Activated CD4-positive, alpha-beta T cell treated with anti-CD3 and anti-CD28 coated beads, Interleukin-2, amount 10 ng/mL, durations not matched to agents 24 days and 14 days (primary cell): ENCODE data around the gene PML. TPM values are rescaled to one million over a fixed set of nuclear protein-coding genes. Genes with fewer than 3 reads are reported as not detected.
"Not testable (repeated sequence)": the region's sequence is repeated elsewhere in the genome, so short reads cannot be mapped to it uniquely, and the experiment has no call there.

ENCODE experiments used
- DNase-seq: peaks from one replicate; pipeline ENCODE4 v3.0.0; 2022
- H3K27ac Mint-ChIP-seq: one replicate; pipeline ENCODE4 v1.8.0; 2022; ENCODE audit warnings: mild to moderate bottlenecking, mixed read lengths
- H3K27me3 Mint-ChIP-seq: one replicate; pipeline ENCODE4 v1.8.0; 2022; ENCODE audit warnings: mixed read lengths
- H3K36me3 Mint-ChIP-seq: one replicate; pipeline ENCODE4 v1.8.0; 2022; ENCODE audit warnings: low read depth, mild to moderate bottlenecking, mixed read lengths
- H3K4me1 Mint-ChIP-seq: one replicate; pipeline ENCODE4 v1.8.0; 2021; ENCODE audit warnings: mixed read lengths
- H3K4me3 Mint-ChIP-seq: one replicate; pipeline ENCODE4 v1.8.0; 2022; ENCODE audit warnings: mild to moderate bottlenecking, moderate library complexity, mixed read lengths
- H3K9me3 Mint-ChIP-seq: one replicate; pipeline ENCODE4 v1.8.0; 2021; ENCODE audit warnings: mixed read lengths
- intact Hi-C: fragments of 100-400 bp; cut with micrococcal nuclease; formaldehyde crosslinking; loops from one replicate; pipeline ENCODE4 v1.15.1; 2023
- total RNA-seq: library from RNA; stranded (reverse); gene quantifications from 2 replicates; pipeline ENCODE4 v1.2.3, GENCODE V29; 2022

Gene PML
- total RNA-seq, 1 donor from 2014 or later, result 61.3 TPM

- Mint-ChIP-seq H3K27ac (no peak overlapping the region), H3K4me3 (no peak overlapping the region), H3K36me3 (no peaks in the 10 kb centered on the region), H3K27me3 (no peaks in the 10 kb centered on the region), H3K9me3 (no peaks in the 10 kb centered on the region), H3K4me1 (peaks cover 25% of the 10 kb centered on the region)
- no peak for DNase-seq
- intact Hi-C loops, result no loop called here
Observed at GRCh38 chr15:73954188-73955145, 40.0 kb upstream of the PML start.

GRCh38 chr15:73955326-73955725, 39.2 kb upstream of the PML start:
- no peak overlapping the region for H3K4me3 Mint-ChIP-seq
- H3K36me3 Mint-ChIP-seq, result no peaks in the 10 kb centered on the region
- no peak overlapping the region for H3K27ac Mint-ChIP-seq
- peaks cover 29% of the 10 kb centered on the region for H3K4me1 Mint-ChIP-seq
- intact Hi-C loops, result no loop called here
- H3K9me3 Mint-ChIP-seq, result no peaks in the 10 kb centered on the region
- no peaks in the 10 kb centered on the region for H3K27me3 Mint-ChIP-seq
- DNase-seq, result no peak

GRCh38 chr15:73955861-73956742, 38.4 kb upstream of the PML start:
- intact Hi-C loops, result no loop called here
- Mint-ChIP-seq H3K36me3 (no peaks in the 10 kb centered on the region), H3K27ac (no peak overlapping the region), H3K27me3 (no peaks in the 10 kb centered on the region), H3K9me3 (no peaks in the 10 kb centered on the region), H3K4me1 (peaks cover 31% of the 10 kb centered on the region), H3K4me3 (no peak overlapping the region)
- no peak for DNase-seq

GRCh38 chr15:73956743-73957135, 37.8 kb upstream of the PML start:
- Mint-ChIP-seq H3K4me1 (peaks cover 29% of the 10 kb centered on the region), H3K9me3 (no peaks in the 10 kb centered on the region), H3K27me3 (no peaks in the 10 kb centered on the region), H3K27ac (no peak overlapping the region), H3K4me3 (no peak overlapping the region), H3K36me3 (no peaks in the 10 kb centered on the region)
- DNase-seq, result no peak
- intact Hi-C loops, result no loop called here

- Mint-ChIP-seq H3K9me3 (no peaks in the 10 kb centered on the region), H3K27me3 (no peaks in the 10 kb centered on the region), H3K36me3 (no peaks in the 10 kb centered on the region), H3K4me1 (peaks cover 29% of the 10 kb centered on the region), H3K27ac (peak overlapping the region; percentile 24), H3K4me3 (no peak overlapping the region)
- intact Hi-C loops, result no loop called here
- no peak for DNase-seq
Observed at GRCh38 chr15:73957276-73957675, 37.2 kb upstream of the PML start.

GRCh38 chr15:73957785-73958184, 36.7 kb upstream of the PML start:
- H3K9me3 Mint-ChIP-seq, result no peaks in the 10 kb centered on the region
- no peak for DNase-seq
- peak overlapping the region; percentile 9 for H3K27ac Mint-ChIP-seq

GRCh38 chr15:73959012-73959581, 35.4 kb upstream of the PML start:
- Mint-ChIP-seq H3K27me3 (peaks cover 6% of the 10 kb centered on the region), H3K9me3 (no peaks in the 10 kb centered on the region), H3K4me3 (peak overlapping the region; percentile 35), H3K36me3 (no peaks in the 10 kb centered on the region), H3K27ac (peak overlapping the region; percentile 64), H3K4me1 (peaks cover 29% of the 10 kb centered on the region)
- DNase-seq, result peak; percentile 83
- intact Hi-C loops, result no loop called here

More at GRCh38 chr15:73957785-73958184, 36.7 kb upstream of the PML start:
- Mint-ChIP-seq H3K4me1 (peaks cover 29% of the 10 kb centered on the region), H3K4me3 (no peak overlapping the region), H3K36me3 (no peaks in the 10 kb centered on the region), H3K27me3 (peaks cover 3% of the 10 kb centered on the region)
- intact Hi-C loops, result no loop called here

GRCh38 chr15:73959801-73960200, 34.7 kb upstream of the PML start:
- Mint-ChIP-seq H3K27me3 (peaks cover 6% of the 10 kb centered on the region), H3K36me3 (no peaks in the 10 kb centered on the region), H3K4me1 (peaks cover 31% of the 10 kb centered on the region), H3K9me3 (no peaks in the 10 kb centered on the region), H3K27ac (peak overlapping the region; percentile 64), H3K4me3 (peak overlapping the region; percentile 35)
- DNase-seq, result no peak
- intact Hi-C loops, result no loop called here

GRCh38 chr15:73960472-73961070, 33.9 kb upstream of the PML start:
- intact Hi-C loops, H3K27me3 Mint-ChIP-seq, H3K36me3 Mint-ChIP-seq, H3K27ac Mint-ChIP-seq, H3K4me3 Mint-ChIP-seq, DNase-seq, H3K9me3 Mint-ChIP-seq: not testable (repeated sequence)
- peaks cover 39% of the 10 kb centered on the region for H3K4me1 Mint-ChIP-seq

- H3K27me3 Mint-ChIP-seq, result peaks cover 6% of the 10 kb centered on the region
- intact Hi-C loops, result no loop called here
- no peaks in the 10 kb centered on the region for H3K36me3 Mint-ChIP-seq
- no peak overlapping the region for H3K4me3 Mint-ChIP-seq
- no peaks in the 10 kb centered on the region for H3K9me3 Mint-ChIP-seq
- peaks cover 43% of the 10 kb centered on the region for H3K4me1 Mint-ChIP-seq
- H3K27ac Mint-ChIP-seq, result no peak overlapping the region
- no peak for DNase-seq
Observed at GRCh38 chr15:73962433-73962832, 32.1 kb upstream of the PML start.

- H3K4me1 Mint-ChIP-seq, result peaks cover 32% of the 10 kb centered on the region
- DNase-seq, result peak; percentile 96
- no peaks in the 10 kb centered on the region for H3K36me3 Mint-ChIP-seq
- peak overlapping the region; percentile 92 for H3K27ac Mint-ChIP-seq
- H3K9me3 Mint-ChIP-seq, result no peaks in the 10 kb centered on the region
- H3K4me3 Mint-ChIP-seq, result peak overlapping the region; percentile 72
- peaks cover 6% of the 10 kb centered on the region for H3K27me3 Mint-ChIP-seq
- intact Hi-C loops, result loop anchor here (1.0 kb wide), 3 partner anchors 13 to 67 kb away; no protein-coding TSS in a partner anchor
Observed at GRCh38 chr15:73964736-73965093, 29.8 kb upstream of the PML start.

GRCh38 chr15:73965094-73965757, 29.3 kb upstream of the PML start:
- DNase-seq, result peak; percentile 70
- intact Hi-C loops, result loop anchor here (1.0 kb wide), 1 partner anchor 14 kb away; no protein-coding TSS in a partner anchor

GRCh38 chr15:73965758-73966113, 28.8 kb upstream of the PML start:
- Mint-ChIP-seq H3K4me1 (peaks cover 30% of the 10 kb centered on the region), H3K27me3 (peaks cover 6% of the 10 kb centered on the region), H3K27ac (peak overlapping the region; percentile 92), H3K36me3 (no peaks in the 10 kb centered on the region), H3K4me3 (peak overlapping the region; percentile 72), H3K9me3 (no peaks in the 10 kb centered on the region)
- intact Hi-C loops, result loop anchor here (1.0 kb wide), 1 partner anchor 14 kb away; no protein-coding TSS in a partner anchor
- DNase-seq, result peak; percentile 79

More at GRCh38 chr15:73965094-73965757, 29.3 kb upstream of the PML start:
- Mint-ChIP-seq H3K27ac (peak overlapping the region; percentile 92), H3K4me1 (peaks cover 32% of the 10 kb centered on the region), H3K9me3 (no peaks in the 10 kb centered on the region), H3K36me3 (no peaks in the 10 kb centered on the region), H3K4me3 (peak overlapping the region; percentile 72), H3K27me3 (peaks cover 6% of the 10 kb centered on the region)
